HepG2 (cell line): ENCODE data around the gene C10orf143.

ENCODE experiments used
- CREB1 ChIP-seq, 2 experiments: fragments of 450-650 bp in 1 of 2; IDR thresholded peaks; 2 replicates each; pipeline ENCODE4 v1.6.1; 2016 to 2017; ENCODE audit warnings: control low read depth in 1 of 2, mild to moderate bottlenecking in 1 of 2, missing compliant biosample characterization in 1 of 2, missing genetic modification characterization in 1 of 2
- CTCF ChIP-seq: sonication (generic); formaldehyde crosslinking; IDR thresholded peaks from 2 replicates; pipeline ENCODE4 v1.5.0; 2020; ENCODE audit warnings: mild to moderate bottlenecking, missing genetic modification reagents, moderate library complexity
- GPN1 ChIP-seq: sonication (generic); formaldehyde crosslinking; IDR thresholded peaks from 2 replicates; pipeline ENCODE4 v1.5.1; 2020; ENCODE audit warnings: missing genetic modification reagents, borderline replicate concordance
- NR2C2 ChIP-seq: sonication (generic); formaldehyde crosslinking; IDR thresholded peaks from 2 replicates; pipeline ENCODE4 v1.4.0; 2020; ENCODE audit warnings: missing genetic modification reagents, mild to moderate bottlenecking, moderate library complexity, borderline replicate concordance
- PCBP2 ChIP-seq: fragments of 200-400 bp; formaldehyde crosslinking; optimal IDR thresholded peaks from 2 replicates; pipeline ENCODE3; 2018; ENCODE audit warnings: low read length, low read depth; ENCODE audit not compliant: poor library complexity, severe bottlenecking
- RFXAP ChIP-seq: sonication (generic); formaldehyde crosslinking; IDR thresholded peaks from 2 replicates; pipeline ENCODE4 v1.4.0; 2020; ENCODE audit warnings: missing genetic modification reagents, borderline replicate concordance
- SP2 ChIP-seq: sonication (generic); formaldehyde crosslinking; IDR thresholded peaks from 2 replicates; pipeline ENCODE4 v1.5.1; 2020; ENCODE audit warnings: mild to moderate bottlenecking, missing genetic modification reagents
- TRIM22 ChIP-seq: fragments of 450-650 bp; IDR thresholded peaks from 2 replicates; pipeline ENCODE4 v1.6.1; 2017
- ZBTB33 ChIP-seq: sonication (generic); formaldehyde crosslinking; IDR thresholded peaks from 2 replicates; pipeline ENCODE4 v1.4.0; 2020; ENCODE audit warnings: missing genetic modification reagents
- ZNF142 ChIP-seq: sonication (generic); formaldehyde crosslinking; IDR thresholded peaks from 2 replicates; pipeline ENCODE4 v1.4.0; 2020; ENCODE audit warnings: missing genetic modification reagents
- ZNF577 ChIP-seq: sonication (generic); formaldehyde crosslinking; IDR thresholded peaks from 2 replicates; pipeline ENCODE4 v1.4.0; 2020; ENCODE audit warnings: mild to moderate bottlenecking, low read depth, missing genetic modification reagents, borderline replicate concordance

- TF ChIP-seq NR2C2, result no peak
- no peak for TF ChIP-seq GPN1 (CRISPR knock-in tag)
- no peak for TF ChIP-seq CREB1 (IDR thresholded peaks at IDR 0.05)
- no peak for TF ChIP-seq CREB1 (CRISPR knock-in tag; IDR thresholded peaks at IDR 0.05)
- no peak for TF ChIP-seq ZBTB33
- no peak for TF ChIP-seq ZNF142
- no peak for TF ChIP-seq TRIM22
- no peak for TF ChIP-seq PCBP2
- no peak for TF ChIP-seq ZNF577
- no peak for TF ChIP-seq CTCF (CRISPR knock-in tag)
- no peak for TF ChIP-seq RFXAP
- no peak for TF ChIP-seq SP2 (CRISPR knock-in tag)
Observed at GRCh38 chr10:130049244-130049643, 61.4 kb downstream of the C10orf143 start.
